ENCODE data around the gene MUC13.
"Not testable (repeated sequence)": the region's sequence is repeated elsewhere in the genome, so short reads cannot be mapped to it uniquely, and the experiment has no call there.

Gene MUC13

DNA sequence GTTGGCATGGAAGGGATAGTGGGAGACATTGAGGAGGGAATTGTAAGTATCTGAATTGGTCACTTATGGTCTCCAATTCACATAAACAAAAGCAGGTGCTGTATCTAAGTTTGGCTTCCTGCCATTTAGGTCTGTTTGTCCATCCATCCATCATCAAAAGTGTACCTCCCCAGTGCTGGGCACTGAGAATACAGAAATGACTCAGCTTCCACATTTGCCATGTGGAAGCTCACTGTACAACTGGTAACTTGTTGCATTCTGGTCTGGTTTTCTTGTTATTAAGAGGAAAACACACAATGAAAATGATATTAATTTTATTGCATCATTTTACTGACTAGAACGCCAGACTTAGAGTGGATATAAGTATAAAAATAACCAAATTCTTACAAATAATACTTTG, 30.9 kb upstream of the MUC13 start:
- DNase-seq (ENCODE audit: low read depth, low spot score), result no peak
- no peak overlapping the region for H3K4me3 ChIP-seq (ENCODE audit: low read depth, low read length)
- ChIA-PET CTCF (no interaction called here), POLR2A (no interaction called here)
- TF ChIP-seq, protein P1, sequence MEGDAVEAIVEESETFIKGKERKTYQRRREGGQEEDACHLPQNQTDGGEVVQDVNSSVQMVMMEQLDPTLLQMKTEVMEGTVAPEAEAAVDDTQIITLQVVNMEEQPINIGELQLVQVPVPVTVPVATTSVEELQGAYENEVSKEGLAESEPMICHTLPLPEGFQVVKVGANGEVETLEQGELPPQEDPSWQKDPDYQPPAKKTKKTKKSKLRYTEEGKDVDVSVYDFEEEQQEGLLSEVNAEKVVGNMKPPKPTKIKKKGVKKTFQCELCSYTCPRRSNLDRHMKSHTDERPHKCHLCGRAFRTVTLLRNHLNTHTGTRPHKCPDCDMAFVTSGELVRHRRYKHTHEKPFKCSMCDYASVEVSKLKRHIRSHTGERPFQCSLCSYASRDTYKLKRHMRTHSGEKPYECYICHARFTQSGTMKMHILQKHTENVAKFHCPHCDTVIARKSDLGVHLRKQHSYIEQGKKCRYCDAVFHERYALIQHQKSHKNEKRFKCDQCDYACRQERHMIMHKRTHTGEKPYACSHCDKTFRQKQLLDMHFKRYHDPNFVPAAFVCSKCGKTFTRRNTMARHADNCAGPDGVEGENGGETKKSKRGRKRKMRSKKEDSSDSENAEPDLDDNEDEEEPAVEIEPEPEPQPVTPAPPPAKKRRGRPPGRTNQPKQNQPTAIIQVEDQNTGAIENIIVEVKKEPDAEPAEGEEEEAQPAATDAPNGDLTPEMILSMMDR (IDR thresholded peaks at IDR 0.05; ENCODE audit: insufficient read depth, low read length, missing control alignments), result no peak

DNA sequence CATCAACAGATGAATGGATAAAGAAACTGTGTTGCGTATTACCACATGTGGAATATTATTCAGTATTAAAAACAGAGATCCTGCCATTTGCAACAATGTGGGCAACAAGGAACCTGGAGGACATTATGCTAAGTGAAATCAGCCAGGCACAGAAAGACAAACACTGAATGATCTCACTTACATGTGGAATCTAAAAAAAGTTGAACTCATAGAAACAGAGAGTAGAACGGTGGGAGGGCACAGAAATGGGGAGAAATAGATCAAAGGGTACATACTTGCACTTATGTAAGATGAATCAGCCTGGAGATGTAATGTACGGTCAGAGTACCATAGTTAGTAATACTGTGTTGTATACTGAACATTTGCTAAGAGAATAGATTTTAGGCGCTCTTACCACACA, 29.8 kb upstream of the MUC13 start:
- CTCF ChIA-PET, result interaction anchor here (0.7 to 1.4 kb wide), 4 partner anchors 10 to 619 kb away, joined by 3 to 6 read pairs (median 3); no protein-coding TSS in a partner anchor

DNA sequence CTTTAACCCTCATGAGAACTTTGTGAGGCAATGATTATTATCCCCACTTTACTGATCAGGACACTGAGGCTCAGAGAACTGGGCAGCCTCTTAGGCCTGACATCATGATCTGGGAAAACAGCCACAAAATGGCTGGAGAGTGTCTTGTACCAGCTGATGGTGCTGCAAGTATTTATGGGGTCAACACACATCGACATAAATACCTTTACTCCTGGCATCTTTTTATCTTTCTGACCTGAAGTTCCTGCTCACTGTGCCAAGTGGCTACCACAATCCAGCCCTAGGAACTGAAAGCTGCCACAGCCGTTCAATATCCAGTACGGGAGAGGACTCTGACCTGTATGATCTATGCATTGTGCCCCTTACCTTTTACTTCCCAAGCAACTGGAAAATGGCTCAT, 29.2 kb upstream of the MUC13 start:
- DNase-seq (ENCODE audit: low read depth, low spot score), result no peak
- TF ChIP-seq, protein P1 (IDR thresholded peaks at IDR 0.05; ENCODE audit: insufficient read depth, low read length, missing control alignments), result no peak
- POLR2A ChIA-PET, result interaction anchor here (1.3 kb wide), 1 partner anchor 12 kb away, joined by 4 read pairs; no protein-coding TSS in a partner anchor
- CTCF ChIA-PET, result interaction anchor here (0.7 to 1.4 kb wide), 3 partner anchors 10 to 203 kb away, joined by 3 to 6 read pairs (median 3); no protein-coding TSS in a partner anchor
- no peak overlapping the region for H3K4me3 ChIP-seq (ENCODE audit: low read depth, low read length)

More for the DNA sequence above, 29.8 kb upstream of the MUC13 start:
- peak; percentile 38 for DNase-seq (ENCODE audit: low read depth, low spot score)
- POLR2A ChIA-PET, result no interaction called here
- TF ChIP-seq, protein P1 (IDR thresholded peaks at IDR 0.05; ENCODE audit: insufficient read depth, low read length, missing control alignments), result no peak
- no peak overlapping the region for H3K4me3 ChIP-seq (ENCODE audit: low read depth, low read length)

DNA sequence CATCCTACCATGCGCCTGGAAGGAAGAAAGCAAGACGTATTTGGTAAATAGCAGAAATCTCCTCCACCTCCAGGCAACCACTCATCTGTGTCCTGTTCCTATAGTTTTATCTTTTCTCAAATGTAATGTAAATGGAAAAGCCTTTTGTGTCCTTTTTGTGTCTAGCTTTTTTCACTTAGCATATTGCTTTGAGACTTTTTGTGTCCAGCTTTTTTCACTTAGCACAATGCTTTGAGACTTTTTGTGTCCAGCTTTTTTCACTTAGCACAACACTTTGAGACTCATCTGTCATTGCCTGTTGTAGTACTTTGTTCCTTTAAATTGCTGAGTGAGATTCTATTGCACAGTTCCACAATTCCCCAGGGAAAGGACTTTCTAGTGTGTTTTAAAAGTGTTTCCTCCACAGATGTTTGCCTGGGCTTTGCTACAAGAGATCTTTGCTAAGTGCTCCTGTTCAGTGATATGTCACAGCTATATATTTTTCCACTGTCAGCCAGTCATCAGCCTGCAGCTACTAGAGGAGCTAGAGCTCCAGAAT, 27.9 kb upstream of the MUC13 start:
- no peak overlapping the region for H3K4me3 ChIP-seq (ENCODE audit: low read depth, low read length)
- ChIA-PET POLR2A (interaction anchor here (1.3 kb wide), 1 partner anchor 10 kb away, joined by 4 read pairs; no protein-coding TSS in a partner anchor), CTCF (interaction anchor here (2.7 kb wide), 1 partner anchor 61 kb away, joined by 7 read pairs; no protein-coding TSS in a partner anchor)
- TF ChIP-seq, protein P1 (IDR thresholded peaks at IDR 0.05; ENCODE audit: insufficient read depth, low read length, missing control alignments), result no peak
- DNase-seq (ENCODE audit: low read depth, low spot score), result no peak

DNA sequence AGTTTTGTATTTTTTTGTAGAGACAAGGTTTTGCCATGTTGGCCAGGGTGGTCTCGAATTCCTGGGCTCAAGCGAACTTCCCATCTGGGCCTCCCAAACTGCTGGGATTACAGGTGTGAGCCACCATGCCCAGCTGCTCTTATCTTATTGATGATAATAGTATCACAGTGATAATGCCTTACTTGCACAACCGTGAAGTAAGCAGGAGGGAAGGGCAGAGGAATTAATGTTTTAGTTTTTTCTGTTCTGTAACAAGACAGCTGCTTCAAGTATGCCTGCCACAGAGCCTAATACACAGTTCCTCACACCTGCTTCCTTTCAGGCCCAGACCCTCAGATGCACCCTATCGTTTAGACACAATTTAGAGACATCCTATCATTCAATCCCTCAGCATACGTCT, 26.1 kb upstream of the MUC13 start:
- POLR2A ChIA-PET, result interaction anchor here (0.6 kb wide), 1 partner anchor 525 kb away, joined by 3 read pairs; no protein-coding TSS in a partner anchor
- TF ChIP-seq, protein P1 (IDR thresholded peaks at IDR 0.05; ENCODE audit: insufficient read depth, low read length, missing control alignments), result no peak
- DNase-seq (ENCODE audit: low read depth, low spot score), result no peak
- CTCF ChIA-PET, result interaction anchor here (1.2 to 2.7 kb wide), 3 partner anchors 8 to 59 kb away, joined by 4 to 7 read pairs (median 4); no protein-coding TSS in a partner anchor
- H3K4me3 ChIP-seq (ENCODE audit: low read depth, low read length), result no peak overlapping the region

DNA sequence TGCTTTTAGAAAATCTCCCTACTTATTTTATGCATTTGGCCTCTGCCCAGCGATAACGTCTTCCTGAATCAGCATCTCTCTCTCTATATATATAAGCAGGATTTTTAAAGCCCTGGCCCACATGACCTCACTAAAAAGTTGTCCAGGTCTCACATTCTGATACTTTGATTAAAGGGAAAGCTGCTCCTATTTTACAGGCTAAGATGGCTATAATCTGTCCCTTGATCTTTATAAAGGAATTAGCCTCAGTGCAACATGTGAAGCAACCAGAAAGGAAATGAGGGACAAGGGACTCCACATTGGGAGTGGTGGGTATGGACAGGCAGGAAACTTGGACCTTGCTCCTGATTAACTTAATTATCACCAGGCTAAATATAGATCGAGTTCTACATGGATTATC, 25.6 kb upstream of the MUC13 start:
- TF ChIP-seq, protein P1 (IDR thresholded peaks at IDR 0.05; ENCODE audit: insufficient read depth, low read length, missing control alignments), result no peak
- CTCF ChIA-PET, result interaction anchor here (1.8 to 2.7 kb wide), 3 partner anchors 33 to 199 kb away, joined by 7 read pairs; no protein-coding TSS in a partner anchor

DNA sequence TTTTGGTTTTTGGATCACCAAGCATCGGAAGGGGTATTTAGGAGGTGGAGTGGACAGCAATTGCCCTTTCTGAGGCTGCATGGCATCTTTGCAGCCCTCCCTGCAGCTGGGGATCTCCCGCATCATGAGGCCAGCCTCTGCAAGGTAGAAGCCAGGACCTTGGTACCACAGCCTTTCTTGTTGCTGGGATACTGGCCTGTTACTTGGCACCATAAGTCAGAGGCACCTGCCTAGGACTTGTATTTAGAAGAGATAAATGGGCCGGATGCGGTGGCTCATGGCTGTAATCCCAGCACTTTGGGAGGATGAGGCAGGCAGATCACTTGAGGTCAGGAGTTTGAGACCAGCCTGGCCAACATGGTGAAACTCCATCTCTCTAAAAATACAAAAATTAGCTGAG, 23.4 kb upstream of the MUC13 start:
- not testable (repeated sequence) for H3K4me3 ChIP-seq (ENCODE audit: low read depth, low read length); DNase-seq (ENCODE audit: low read depth, low spot score)
- POLR2A ChIA-PET, result interaction anchor here (0.6 kb wide), 1 partner anchor 624 kb away, joined by 3 read pairs; no protein-coding TSS in a partner anchor
- CTCF ChIA-PET, result interaction anchor here (2.0 kb wide), 1 partner anchor 197 kb away, joined by 7 read pairs; no protein-coding TSS in a partner anchor

More for the DNA sequence above, 25.6 kb upstream of the MUC13 start:
- POLR2A ChIA-PET, result no interaction called here
- H3K4me3 ChIP-seq (ENCODE audit: low read depth, low read length), result no peak overlapping the region
- no peak for DNase-seq (ENCODE audit: low read depth, low spot score)
